ENCODE results near the gene CYB561A3. TPM values are rescaled to one million over a fixed set of nuclear protein-coding genes. Genes with fewer than 3 reads are reported as not detected.

The CYB561A3 gene
- polyA plus RNA-seq, 2 of the 4 experiments (the other 2 are of a cell fraction), result 50.8 to 56.9 TPM

DNA sequence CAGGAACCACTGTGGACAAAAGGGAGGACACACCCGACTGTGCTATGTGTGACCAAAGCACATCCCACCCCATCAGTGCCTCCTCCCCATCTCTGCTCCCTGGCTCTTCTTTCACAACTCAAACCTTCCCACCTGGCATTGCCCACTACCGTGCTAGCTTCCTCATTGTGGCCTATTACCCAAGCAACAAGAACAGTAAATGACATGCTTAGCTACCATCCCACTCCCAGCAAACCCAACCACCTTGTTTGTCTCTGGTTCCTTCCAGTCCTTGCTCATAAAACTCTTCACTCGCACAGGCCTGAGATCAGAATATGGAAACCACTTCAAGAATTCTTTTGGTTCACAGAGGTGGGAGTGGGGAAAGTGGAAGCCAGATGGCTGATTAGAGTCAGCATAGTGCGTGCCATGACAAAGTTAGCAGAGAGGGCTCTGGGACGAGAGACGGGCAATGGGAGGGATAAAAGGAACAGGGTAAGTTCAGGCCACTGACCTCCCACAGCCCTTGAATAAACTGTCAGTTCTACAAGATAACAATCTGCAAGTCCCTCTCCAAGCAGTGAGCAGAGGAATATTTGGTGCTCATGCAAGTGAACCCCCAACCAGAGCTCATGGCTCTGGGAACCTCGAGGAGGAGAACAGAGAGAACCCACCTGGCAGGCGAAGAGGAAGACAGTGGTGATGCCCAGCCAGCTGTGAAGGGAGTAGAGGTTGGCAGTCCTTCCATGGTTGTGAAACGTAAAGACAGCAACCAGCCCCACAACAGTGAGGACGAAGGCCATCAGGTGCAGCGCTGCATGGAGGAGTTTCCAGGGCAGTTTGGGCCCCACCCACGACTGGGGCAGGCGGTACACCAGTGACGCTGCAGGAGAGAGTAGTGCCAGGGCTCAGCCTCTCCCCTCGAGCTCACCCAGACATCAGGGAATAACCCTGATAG lies 8.3 kb downstream of the CYB561A3 start:
- Histone ChIP-seq H3K4me3 (no peak overlapping the region), H3K4me1 (no peaks in the 10 kb centered on the region), H3K9me3 (no peaks in the 10 kb centered on the region), H3K27ac (no peak overlapping the region), H3K4me2 (no peak overlapping the region)
- ChIA-PET POLR2A (interaction anchor here (1.3 kb wide), 1 partner anchor 9 kb away, joined by 8 read pairs; the partner anchor contains the start of genes CYB561A3 and TMEM138), CTCF (interaction anchor here (1.4 to 33.1 kb wide), 5 partner anchors 10 to 99 kb away, joined by 4 to 521 read pairs (median 21); partner anchors contain the start of genes CYB561A3, DDB1, TKFC and TMEM138)
- 81% methylated on average over 15 of the region's 15 CpGs for WGBS (ENCODE audit: missing lambda C conversion rate)
- TF ChIP-seq RAD21 (conservative IDR thresholded peaks at IDR 0.05 in 1 of 2, IDR thresholded peaks at IDR 0.05 in 1 of 2), result no peak
- TF ChIP-seq, protein P1, sequence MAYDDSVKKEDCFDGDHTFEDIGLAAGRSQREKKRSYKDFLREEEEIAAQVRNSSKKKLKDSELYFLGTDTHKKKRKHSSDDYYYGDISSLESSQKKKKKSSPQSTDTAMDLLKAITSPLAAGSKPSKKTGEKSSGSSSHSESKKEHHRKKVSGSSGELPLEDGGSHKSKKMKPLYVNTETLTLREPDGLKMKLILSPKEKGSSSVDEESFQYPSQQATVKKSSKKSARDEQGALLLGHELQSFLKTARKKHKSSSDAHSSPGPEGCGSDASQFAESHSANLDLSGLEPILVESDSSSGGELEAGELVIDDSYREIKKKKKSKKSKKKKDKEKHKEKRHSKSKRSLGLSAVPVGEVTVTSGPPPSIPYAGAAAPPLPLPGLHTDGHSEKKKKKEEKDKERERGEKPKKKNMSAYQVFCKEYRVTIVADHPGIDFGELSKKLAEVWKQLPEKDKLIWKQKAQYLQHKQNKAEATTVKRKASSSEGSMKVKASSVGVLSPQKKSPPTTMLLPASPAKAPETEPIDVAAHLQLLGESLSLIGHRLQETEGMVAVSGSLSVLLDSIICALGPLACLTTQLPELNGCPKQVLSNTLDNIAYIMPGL (CRISPR knock-in tag; IDR thresholded peaks at IDR 0.05; ENCODE audit: borderline replicate concordance), result no peak
- TF ChIP-seq SREBF2 (IDR thresholded peaks at IDR 0.05), result no peak
- TF ChIP-seq, protein P2, sequence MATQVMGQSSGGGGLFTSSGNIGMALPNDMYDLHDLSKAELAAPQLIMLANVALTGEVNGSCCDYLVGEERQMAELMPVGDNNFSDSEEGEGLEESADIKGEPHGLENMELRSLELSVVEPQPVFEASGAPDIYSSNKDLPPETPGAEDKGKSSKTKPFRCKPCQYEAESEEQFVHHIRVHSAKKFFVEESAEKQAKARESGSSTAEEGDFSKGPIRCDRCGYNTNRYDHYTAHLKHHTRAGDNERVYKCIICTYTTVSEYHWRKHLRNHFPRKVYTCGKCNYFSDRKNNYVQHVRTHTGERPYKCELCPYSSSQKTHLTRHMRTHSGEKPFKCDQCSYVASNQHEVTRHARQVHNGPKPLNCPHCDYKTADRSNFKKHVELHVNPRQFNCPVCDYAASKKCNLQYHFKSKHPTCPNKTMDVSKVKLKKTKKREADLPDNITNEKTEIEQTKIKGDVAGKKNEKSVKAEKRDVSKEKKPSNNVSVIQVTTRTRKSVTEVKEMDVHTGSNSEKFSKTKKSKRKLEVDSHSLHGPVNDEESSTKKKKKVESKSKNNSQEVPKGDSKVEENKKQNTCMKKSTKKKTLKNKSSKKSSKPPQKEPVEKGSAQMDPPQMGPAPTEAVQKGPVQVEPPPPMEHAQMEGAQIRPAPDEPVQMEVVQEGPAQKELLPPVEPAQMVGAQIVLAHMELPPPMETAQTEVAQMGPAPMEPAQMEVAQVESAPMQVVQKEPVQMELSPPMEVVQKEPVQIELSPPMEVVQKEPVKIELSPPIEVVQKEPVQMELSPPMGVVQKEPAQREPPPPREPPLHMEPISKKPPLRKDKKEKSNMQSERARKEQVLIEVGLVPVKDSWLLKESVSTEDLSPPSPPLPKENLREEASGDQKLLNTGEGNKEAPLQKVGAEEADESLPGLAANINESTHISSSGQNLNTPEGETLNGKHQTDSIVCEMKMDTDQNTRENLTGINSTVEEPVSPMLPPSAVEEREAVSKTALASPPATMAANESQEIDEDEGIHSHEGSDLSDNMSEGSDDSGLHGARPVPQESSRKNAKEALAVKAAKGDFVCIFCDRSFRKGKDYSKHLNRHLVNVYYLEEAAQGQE (IDR thresholded peaks at IDR 0.05), result no peak
- no peak for TF ChIP-seq CEBPB (IDR thresholded peaks at IDR 0.05)
- TF ChIP-seq, protein P3, sequence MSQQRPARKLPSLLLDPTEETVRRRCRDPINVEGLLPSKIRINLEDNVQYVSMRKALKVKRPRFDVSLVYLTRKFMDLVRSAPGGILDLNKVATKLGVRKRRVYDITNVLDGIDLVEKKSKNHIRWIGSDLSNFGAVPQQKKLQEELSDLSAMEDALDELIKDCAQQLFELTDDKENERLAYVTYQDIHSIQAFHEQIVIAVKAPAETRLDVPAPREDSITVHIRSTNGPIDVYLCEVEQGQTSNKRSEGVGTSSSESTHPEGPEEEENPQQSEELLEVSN (IDR thresholded peaks at IDR 0.05; ENCODE audit: borderline replicate concordance, low read depth), result no peak
- no peak; a peak in 1 of 6 replicates for ATAC-seq
- no peak for DNase-seq (ENCODE audit: low read depth in 1 of 2, low spot score in 1 of 2)
- no peak for FAIRE-seq

DNA sequence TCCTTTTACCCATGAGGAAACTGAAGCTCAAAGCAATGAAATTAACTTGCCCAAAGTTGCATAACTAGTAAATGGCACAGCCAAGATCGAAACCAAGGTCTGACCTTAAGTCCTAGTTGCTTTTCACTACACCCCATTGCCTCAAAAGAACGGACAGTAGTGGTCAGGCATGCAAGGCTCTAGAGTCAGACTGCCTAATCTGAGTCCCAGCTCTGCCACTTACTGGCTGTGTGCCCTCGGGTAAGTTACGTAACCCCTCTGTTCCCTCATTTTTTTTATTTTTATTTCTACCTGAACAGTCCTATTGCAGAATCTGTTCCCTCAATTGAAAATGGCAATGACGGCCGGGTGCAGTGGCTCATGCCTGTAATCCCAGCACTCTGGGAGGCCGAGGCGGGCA lies 9.6 kb downstream of the CYB561A3 start:
- CTCF ChIA-PET, result interaction anchor here (4.5 to 33.1 kb wide), 3 partner anchors 11 to 34 kb away, joined by 21 to 521 read pairs (median 368); partner anchors contain the start of genes CYB561A3, DDB1, TKFC and TMEM138
- ATAC-seq (no peak), DNase-seq (ENCODE audit: low read depth in 1 of 2, low spot score in 1 of 2) (no peak), FAIRE-seq (no peak)
- Histone ChIP-seq H3K4me1 (no peaks in the 10 kb centered on the region), H3K4me2 (no peak overlapping the region), H3K27ac (no peak overlapping the region), H3K4me3 (no peak overlapping the region), H3K9me3 (no peaks in the 10 kb centered on the region)
- WGBS (ENCODE audit: missing lambda C conversion rate), result 81% methylated on average over 8 of the region's 8 CpGs
- POLR2A ChIA-PET, result interaction anchor here (2.0 kb wide), 1 partner anchor 10 kb away, joined by 13 read pairs; the partner anchor contains the start of genes CYB561A3 and TMEM138
- TF ChIP-seq, protein P1 (CRISPR knock-in tag; IDR thresholded peaks at IDR 0.05; ENCODE audit: borderline replicate concordance), result no peak
- TF ChIP-seq CEBPB (IDR thresholded peaks at IDR 0.05) (no peak; a peak in 1 of 4 replicates), CBX2 (IDR thresholded peaks at IDR 0.05; ENCODE audit: borderline replicate concordance, low read depth) (no peak), FOXS1 (CRISPR knock-in tag; IDR thresholded peaks at IDR 0.05) (no peak), CHD2 (IDR thresholded peaks at IDR 0.05; ENCODE audit: low read length, partially characterized antibody) (no peak), KDM5A (IDR thresholded peaks at IDR 0.05) (no peak), NFE2L2 (conservative IDR thresholded peaks at IDR 0.05; ENCODE audit: low read length) (no peak), NR3C1 (IDR thresholded peaks at IDR 0.05) (no peak), EP300 (IDR thresholded peaks at IDR 0.05) (no peak)
- TF ChIP-seq, protein P4, sequence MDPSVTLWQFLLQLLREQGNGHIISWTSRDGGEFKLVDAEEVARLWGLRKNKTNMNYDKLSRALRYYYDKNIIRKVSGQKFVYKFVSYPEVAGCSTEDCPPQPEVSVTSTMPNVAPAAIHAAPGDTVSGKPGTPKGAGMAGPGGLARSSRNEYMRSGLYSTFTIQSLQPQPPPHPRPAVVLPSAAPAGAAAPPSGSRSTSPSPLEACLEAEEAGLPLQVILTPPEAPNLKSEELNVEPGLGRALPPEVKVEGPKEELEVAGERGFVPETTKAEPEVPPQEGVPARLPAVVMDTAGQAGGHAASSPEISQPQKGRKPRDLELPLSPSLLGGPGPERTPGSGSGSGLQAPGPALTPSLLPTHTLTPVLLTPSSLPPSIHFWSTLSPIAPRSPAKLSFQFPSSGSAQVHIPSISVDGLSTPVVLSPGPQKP (IDR thresholded peaks at IDR 0.05; ENCODE audit: low read depth, low read length), result no peak
- TF ChIP-seq, protein P2 (IDR thresholded peaks at IDR 0.05), result no peak
- TF ChIP-seq, protein P5, sequence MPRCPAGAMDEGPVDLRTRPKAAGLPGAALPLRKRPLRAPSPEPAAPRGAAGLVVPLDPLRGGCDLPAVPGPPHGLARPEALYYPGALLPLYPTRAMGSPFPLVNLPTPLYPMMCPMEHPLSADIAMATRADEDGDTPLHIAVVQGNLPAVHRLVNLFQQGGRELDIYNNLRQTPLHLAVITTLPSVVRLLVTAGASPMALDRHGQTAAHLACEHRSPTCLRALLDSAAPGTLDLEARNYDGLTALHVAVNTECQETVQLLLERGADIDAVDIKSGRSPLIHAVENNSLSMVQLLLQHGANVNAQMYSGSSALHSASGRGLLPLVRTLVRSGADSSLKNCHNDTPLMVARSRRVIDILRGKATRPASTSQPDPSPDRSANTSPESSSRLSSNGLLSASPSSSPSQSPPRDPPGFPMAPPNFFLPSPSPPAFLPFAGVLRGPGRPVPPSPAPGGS (IDR thresholded peaks at IDR 0.05), result no peak

All from A549 (cell line).